Loucy (cell line): ENCODE measurements around the gene NLRC5.
A peak's percentile ranks its signal among the peaks of the same experiment; 100 is the strongest.

Source experiments
- H2AFZ ChIP-seq: fragments of 200-600 bp; sonication (generic); 2 replicates; pipeline ENCODE4 v1.6.0; 2016; ENCODE audit warnings: antibody characterized with exemption, mild to moderate bottlenecking, low read length, moderate library complexity
- H3F3A ChIP-seq: fragments of 200-600 bp; 2 replicates; pipeline ENCODE4 v1.6.0; 2016; ENCODE audit warnings: antibody characterized with exemption, low read depth, mild to moderate bottlenecking
- H3K27me3 ChIP-seq: fragments of 200-600 bp; sonication (generic); 2 replicates; pipeline ENCODE4 v1.6.1; 2014; ENCODE audit warnings: low read length, mild to moderate bottlenecking; ENCODE audit not compliant: insufficient read depth, poor library complexity, severe bottlenecking
- H3K36me3 ChIP-seq: fragments of 200-600 bp; sonication (generic); 2 replicates; pipeline ENCODE4 v1.6.1; 2016; ENCODE audit warnings: low read length; ENCODE audit not compliant: insufficient read depth
- H3K4me1 ChIP-seq: fragments of 200-600 bp; sonication (generic); 2 replicates; pipeline ENCODE4 v1.5.1; 2014; ENCODE audit warnings: low read length, mild to moderate bottlenecking; ENCODE audit not compliant: insufficient read depth, poor library complexity, severe bottlenecking
- H3K4me2 ChIP-seq: fragments of 200-600 bp; sonication (generic); 2 replicates; pipeline ENCODE4 v1.6.0; 2014; ENCODE audit warnings: antibody characterized with exemption, low read length, low read depth, mild to moderate bottlenecking; ENCODE audit not compliant: poor library complexity, severe bottlenecking
- H3K4me3 ChIP-seq: fragments of 200-600 bp; sonication (generic); 2 replicates; pipeline ENCODE4 v1.5.1; 2014; ENCODE audit warnings: low read length, mild to moderate bottlenecking, mixed read lengths; ENCODE audit not compliant: poor library complexity, severe bottlenecking
- H3K79me2 ChIP-seq: fragments of 200-600 bp; sonication (generic); 2 replicates; pipeline ENCODE4 v1.6.1; 2014; ENCODE audit warnings: low read length; ENCODE audit not compliant: insufficient read depth
- H3K9ac ChIP-seq: fragments of 200-600 bp; sonication (generic); 2 replicates; pipeline ENCODE4 v1.6.0; 2014; ENCODE audit warnings: mild to moderate bottlenecking, low read depth, low read length, moderate library complexity; ENCODE audit not compliant: poor library complexity, severe bottlenecking
- H3K9me2 ChIP-seq: fragments of 200-600 bp; sonication (generic); replicated peaks from 2 replicates; pipeline ENCODE4 v1.6.1; 2016; ENCODE audit warnings: low read depth, low read length, mixed read lengths
- H3K9me3 ChIP-seq: fragments of 200-600 bp; sonication (generic); 2 replicates; pipeline ENCODE4 v1.6.1; 2014; ENCODE audit warnings: mild to moderate bottlenecking, antibody characterized with exemption, low read length, low read depth; ENCODE audit not compliant: insufficient read depth
- H4K20me1 ChIP-seq: fragments of 200-600 bp; sonication (generic); 2 replicates; pipeline ENCODE4 v1.6.0; 2014; ENCODE audit warnings: antibody characterized with exemption, low read length, mild to moderate bottlenecking; ENCODE audit not compliant: insufficient read depth, poor library complexity, severe bottlenecking
- EZH2phosphoT487 ChIP-seq: fragments of 200-600 bp; IDR thresholded peaks from 2 replicates; pipeline ENCODE4 v1.6.1; 2018; ENCODE audit warnings: antibody characterized with exemption, mild to moderate bottlenecking, moderate library complexity, borderline replicate concordance
- TF ChIP-seq, protein P1 (sequence below): fragments of 200-600 bp; sonication (generic); conservative IDR thresholded peaks from 2 replicates; pipeline ENCODE4 v1.5.1; 2014; ENCODE audit warnings: mild to moderate bottlenecking, antibody characterized with exemption, low read length

The NLRC5 gene

DNA sequence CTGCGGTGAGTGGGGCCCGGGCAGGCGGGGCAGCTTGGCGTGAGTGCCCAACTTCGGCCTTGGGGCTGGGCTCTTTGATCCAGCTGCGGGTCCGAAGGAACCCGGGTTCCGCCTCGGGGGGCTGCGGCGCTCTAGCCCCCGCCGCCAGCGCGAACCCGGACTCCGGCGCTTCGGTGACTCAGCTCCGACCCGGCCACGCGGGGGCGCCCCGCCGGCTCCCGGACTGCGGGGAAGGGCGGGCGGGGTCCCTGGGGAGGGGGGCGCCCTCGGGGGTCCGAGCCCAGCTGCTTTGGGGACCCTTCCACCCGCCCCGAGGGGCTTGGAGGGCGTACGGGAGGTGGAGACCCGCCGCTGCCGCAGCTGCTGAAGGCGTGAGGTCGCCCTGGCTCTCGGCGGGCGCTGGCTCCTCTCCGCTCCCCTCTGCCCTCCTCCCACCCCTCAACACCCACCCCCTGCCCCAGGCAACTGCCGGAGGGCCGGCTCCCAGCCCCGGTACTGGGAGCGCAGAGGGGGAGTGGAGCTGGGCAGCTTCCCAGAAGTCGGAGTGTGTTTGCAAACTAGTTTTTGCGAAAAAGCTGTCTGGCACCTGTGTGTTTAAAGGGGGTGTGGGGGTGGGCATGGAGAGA is 103.5 kb downstream of the NLRC5 start:
- peak overlapping the region; percentile 89 for H3K4me2 ChIP-seq
- H3F3A ChIP-seq = no peaks in the 10 kb centered on the region
- H3K79me2 ChIP-seq = peaks cover 49% of the 10 kb centered on the region
- peak overlapping the region; percentile 78 for H3K9ac ChIP-seq
- H3K9me2 ChIP-seq = no peaks in the 10 kb centered on the region
- H3K36me3 ChIP-seq = no peaks in the 10 kb centered on the region
- no peak for TF ChIP-seq EZH2phosphoT487
- TF ChIP-seq, protein P1, sequence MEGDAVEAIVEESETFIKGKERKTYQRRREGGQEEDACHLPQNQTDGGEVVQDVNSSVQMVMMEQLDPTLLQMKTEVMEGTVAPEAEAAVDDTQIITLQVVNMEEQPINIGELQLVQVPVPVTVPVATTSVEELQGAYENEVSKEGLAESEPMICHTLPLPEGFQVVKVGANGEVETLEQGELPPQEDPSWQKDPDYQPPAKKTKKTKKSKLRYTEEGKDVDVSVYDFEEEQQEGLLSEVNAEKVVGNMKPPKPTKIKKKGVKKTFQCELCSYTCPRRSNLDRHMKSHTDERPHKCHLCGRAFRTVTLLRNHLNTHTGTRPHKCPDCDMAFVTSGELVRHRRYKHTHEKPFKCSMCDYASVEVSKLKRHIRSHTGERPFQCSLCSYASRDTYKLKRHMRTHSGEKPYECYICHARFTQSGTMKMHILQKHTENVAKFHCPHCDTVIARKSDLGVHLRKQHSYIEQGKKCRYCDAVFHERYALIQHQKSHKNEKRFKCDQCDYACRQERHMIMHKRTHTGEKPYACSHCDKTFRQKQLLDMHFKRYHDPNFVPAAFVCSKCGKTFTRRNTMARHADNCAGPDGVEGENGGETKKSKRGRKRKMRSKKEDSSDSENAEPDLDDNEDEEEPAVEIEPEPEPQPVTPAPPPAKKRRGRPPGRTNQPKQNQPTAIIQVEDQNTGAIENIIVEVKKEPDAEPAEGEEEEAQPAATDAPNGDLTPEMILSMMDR = peak; percentile 59
- peak overlapping the region; percentile 79 for H3K4me3 ChIP-seq
- H3K27me3 ChIP-seq = no peaks in the 10 kb centered on the region
- H3K4me1 ChIP-seq = peaks cover 42% of the 10 kb centered on the region
- H2AFZ ChIP-seq = peak overlapping the region; percentile 54; the same call in 1 of the 2 replicates
- peaks cover 3% of the 10 kb centered on the region for H4K20me1 ChIP-seq
- H3K9me3 ChIP-seq = no peaks in the 10 kb centered on the region

DNA sequence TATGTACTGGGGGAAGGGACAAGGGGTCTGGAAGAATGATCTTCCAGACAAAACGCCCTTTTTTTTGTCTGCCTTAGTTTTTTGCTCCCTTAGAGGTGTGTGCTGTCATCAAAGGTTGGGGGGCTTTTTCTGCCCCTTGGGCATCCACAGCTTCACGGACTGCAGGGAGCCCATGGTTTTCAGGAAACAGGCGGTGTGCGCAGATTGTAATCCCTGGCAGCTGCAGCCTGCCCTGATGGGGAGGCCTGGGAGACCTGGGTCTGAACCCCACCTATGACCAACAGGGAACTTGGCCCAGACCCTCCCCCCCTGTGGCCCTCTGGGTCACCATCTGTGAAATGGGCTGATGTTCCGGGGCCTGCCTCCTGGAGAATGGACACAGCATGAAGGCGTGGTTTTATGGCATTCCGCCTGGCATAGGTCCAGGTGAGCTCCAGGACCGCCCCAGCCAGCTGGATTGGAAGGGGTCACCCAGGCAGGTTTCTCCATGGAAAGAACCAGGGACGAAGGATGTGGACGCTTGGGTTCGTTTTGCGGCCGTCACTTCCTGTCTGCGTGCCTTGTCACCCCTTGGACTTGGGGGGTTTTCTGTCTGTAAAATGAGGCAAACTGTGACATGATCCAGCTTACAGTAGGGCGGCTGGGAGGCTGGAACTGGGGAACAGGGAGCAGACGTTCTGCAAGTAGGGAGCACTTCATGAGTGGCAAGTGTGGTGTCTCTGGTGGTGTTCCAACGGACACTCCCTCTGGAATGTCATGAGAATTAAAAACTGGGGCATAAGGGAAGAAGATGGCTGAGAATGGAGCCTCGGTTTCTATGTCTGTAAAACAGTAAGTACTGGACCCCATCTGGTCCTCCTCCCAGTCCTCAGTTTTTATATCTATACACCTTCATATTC is 104.6 kb downstream of the NLRC5 start:
- peak overlapping the region; percentile 78 for H3K9ac ChIP-seq
- H3K4me1 ChIP-seq = peaks cover 52% of the 10 kb centered on the region
- peaks cover 3% of the 10 kb centered on the region for H4K20me1 ChIP-seq
- H3F3A ChIP-seq = no peaks in the 10 kb centered on the region
- H2AFZ ChIP-seq = no peak overlapping the region
- no peaks in the 10 kb centered on the region for H3K36me3 ChIP-seq
- no peaks in the 10 kb centered on the region for H3K27me3 ChIP-seq
- H3K9me3 ChIP-seq = no peaks in the 10 kb centered on the region
- no peak for TF ChIP-seq EZH2phosphoT487
- TF ChIP-seq, protein P1 = no peak
- no peaks in the 10 kb centered on the region for H3K9me2 ChIP-seq
- peak overlapping the region; percentile 79 for H3K4me3 ChIP-seq
- peaks cover 58% of the 10 kb centered on the region for H3K79me2 ChIP-seq
- H3K4me2 ChIP-seq = peak overlapping the region; percentile 89

DNA sequence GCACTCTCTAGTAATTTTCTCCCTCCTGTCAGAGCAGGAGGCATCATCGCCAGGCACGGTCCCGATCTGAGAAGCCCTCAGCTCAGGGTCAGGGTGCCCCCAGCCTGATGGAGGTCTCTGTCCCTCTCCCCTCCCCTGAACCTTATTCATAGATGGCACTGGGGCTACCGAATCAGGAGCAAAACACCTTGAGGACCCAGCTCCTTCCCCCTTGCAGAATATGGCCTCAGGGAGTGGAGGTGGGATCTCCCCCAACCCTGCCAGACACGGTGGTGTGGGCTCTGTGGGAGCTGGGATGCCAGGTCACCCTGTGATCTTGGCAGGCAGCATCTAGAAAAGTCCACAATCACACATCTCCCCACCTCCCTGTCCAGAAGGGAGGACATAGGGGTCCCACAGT is 105.6 kb downstream of the NLRC5 start:
- no peaks in the 10 kb centered on the region for H3K9me3 ChIP-seq
- TF ChIP-seq, protein P1 = no peak
- no peak for TF ChIP-seq EZH2phosphoT487
- H3K9ac ChIP-seq = peak overlapping the region; percentile 78
- peaks cover 57% of the 10 kb centered on the region for H3K4me1 ChIP-seq
- H3K36me3 ChIP-seq = no peaks in the 10 kb centered on the region
- no peaks in the 10 kb centered on the region for H3F3A ChIP-seq
- H3K4me3 ChIP-seq = peak overlapping the region; percentile 79
- no peaks in the 10 kb centered on the region for H3K9me2 ChIP-seq
- no peaks in the 10 kb centered on the region for H3K27me3 ChIP-seq
- peaks cover 3% of the 10 kb centered on the region for H4K20me1 ChIP-seq
- H3K79me2 ChIP-seq = peaks cover 65% of the 10 kb centered on the region
- H2AFZ ChIP-seq = no peak overlapping the region
- H3K4me2 ChIP-seq = peak overlapping the region; percentile 89
